GM04504 (cell line): ENCODE results near the gene POLR1A.
A peak's percentile ranks its signal among the peaks of the same experiment; 100 is the strongest.

Experiments
- DNase-seq: peaks from one replicate; pipeline ENCODE4 v3.0.0-alpha.2; 2012; ENCODE audit warnings: low read depth

Gene POLR1A

DNA sequence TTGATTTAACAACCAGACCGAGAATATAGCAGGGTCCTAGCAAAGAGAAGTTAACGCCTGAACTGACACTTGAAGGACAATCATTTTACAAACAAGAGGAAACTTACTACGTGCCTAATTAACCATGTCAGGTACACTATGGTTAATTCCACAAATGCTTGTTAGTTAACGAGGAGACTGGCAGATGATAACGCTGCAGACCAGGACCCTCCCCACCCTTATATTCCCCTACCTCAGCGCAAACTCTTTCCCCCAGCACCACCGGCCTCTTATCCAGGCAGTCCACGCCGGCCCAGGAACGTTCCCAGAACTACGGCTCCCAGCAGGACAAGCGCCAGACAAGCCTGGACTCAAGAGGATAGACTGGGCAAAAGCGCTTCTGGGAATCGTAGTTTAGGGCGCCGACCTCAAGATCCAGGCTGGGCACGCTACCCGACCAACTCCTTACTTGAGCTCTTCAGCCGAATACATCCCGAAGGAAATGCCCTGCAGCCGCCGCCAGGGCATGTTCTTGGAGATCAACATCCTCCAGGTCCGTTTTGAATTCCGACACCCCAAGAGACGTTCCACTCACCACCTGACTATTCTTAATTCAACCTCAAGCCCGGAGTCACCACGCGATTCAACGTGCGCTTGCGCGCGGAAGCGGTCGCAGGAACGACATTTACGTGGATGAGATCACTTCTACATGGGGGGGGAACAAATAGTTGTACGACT is at the start of gene POLR1A:
Gene POLR1A, minus strand, starts transcription at position 635 of the 717 bp plus-strand sequence. Its CDS starts 110 bp downstream, at position 525.
- peak; percentile 91 for DNase-seq

DNA sequence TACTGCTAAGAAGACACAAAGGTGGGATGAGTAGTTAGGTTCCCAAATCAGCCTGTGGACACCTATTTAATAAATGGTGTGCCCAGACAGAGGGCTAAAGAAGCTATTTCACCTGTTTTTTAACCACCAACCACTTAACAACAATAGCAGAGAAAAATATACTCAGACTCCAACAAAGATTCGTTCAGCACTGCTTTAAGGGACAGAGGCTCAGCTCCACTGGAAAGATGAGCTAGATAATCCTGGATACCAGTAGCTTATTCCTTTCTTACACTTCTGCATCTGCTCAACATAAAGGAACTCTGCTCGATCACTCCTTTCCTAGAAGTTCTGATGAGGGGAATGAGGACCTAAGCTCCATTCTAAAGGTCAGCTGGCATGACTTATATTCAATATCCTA is 44.8 kb upstream of the POLR1A start:
- no peak for DNase-seq

DNA sequence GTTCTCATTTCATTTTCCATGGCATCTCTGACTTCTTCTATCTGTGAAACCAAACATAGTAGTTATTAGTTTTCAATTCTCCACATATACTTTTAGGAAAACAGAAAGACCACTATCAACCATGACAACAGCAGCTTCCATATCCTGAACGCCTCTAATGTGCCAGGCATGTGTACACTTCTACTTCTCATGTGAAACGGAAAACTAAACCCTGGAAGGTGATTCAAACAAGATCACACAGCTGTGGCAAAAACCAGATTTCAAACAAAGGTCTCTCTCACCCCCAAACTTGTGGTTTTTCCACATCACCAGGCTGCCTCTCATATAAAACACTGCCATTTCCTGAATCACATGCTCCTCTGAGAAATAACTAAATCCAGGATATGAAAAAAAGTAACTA is 42.1 kb upstream of the POLR1A start:
- DNase-seq = no peak

DNA sequence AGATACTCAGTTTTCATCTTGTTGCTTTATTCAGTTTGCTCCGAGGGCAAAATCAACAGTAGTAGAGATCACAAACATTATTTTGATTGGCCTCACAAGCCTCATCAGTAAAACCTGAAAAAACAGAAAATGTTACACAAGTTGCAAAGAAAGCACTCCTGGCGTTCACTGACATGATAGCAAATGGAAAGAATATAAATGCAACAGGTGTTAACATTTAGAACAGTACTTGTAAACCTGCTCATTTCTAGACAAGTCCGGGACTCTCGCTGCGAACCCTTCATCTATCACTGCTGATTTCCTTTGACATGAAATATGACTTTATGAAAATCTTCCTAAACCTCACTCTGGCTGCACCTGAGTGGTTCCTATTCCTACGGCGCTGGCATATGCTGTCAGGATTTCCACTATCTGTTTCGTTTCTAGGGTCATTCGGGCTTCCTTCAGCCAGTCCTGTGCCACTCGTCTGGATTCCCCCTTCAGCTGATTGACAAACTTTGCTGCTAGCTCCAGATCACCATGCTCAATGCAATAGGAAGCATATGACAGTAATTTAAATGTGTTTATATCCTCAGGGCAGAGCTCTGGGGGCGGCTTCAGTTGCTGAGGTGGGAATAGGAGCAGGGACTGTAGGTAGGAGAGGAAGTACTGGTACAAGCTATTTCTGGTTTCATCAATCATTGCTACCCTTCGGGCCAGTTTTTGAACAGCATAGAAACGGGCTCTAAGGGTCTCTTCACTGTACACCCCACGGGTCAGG is 38.4 kb upstream of the POLR1A start:
- DNase-seq = no peak

DNA sequence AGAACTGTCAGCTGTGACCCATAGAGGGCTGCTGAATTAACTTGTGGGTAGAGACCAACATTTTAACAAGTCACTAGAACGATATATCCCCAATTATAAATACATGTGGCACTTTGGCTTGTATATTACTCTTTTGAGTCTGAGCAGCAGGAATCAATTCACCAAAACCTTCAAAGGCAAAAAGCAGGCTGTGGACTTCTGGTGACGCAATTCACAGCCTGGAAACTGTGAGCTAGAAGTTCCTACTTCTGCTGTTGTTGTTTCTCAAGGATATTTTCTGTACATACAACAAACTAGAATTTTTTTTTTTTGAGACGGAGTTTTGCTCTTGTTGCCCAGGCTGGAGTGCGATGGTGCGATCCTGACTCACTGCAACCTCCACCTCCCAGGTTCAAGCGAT is 37.6 kb upstream of the POLR1A start:
- no peak for DNase-seq

DNA sequence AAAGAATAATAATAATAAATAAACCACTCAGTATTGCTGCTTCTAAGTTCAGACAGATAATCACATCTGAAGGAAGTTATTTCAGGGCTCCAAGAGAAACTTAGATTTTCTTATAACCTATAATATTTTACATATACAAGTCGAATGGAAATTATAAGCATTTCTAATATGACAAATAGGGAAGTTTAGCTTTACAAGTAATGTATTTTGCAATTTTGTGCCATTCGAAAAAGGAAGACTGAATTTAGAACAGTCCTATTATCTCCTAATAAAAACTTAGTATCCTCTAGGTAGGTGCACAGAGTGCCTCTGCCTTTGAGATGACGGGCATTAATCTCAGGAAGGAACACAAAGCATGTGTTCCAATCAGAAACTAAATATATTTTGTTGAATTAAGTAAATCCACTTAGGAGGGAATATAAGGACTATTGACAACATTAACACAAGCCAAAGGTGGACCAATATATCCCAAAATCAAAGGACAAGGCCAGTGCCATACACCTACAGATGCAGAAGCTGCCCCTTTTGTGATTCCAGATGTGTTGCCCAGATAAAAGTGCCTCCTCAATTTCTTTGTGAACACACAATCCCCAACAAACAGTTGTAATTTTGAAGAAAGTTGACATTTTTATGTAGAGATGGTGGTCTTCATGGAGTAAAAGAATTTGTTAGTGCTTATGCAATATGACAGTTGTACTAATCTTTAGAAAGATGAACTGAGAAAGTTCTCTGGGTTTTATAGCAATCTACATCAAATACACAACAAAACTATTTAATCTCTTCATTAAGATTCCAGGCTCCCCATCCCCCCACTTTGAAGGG is 37.0 kb upstream of the POLR1A start:
- no peak for DNase-seq

DNA sequence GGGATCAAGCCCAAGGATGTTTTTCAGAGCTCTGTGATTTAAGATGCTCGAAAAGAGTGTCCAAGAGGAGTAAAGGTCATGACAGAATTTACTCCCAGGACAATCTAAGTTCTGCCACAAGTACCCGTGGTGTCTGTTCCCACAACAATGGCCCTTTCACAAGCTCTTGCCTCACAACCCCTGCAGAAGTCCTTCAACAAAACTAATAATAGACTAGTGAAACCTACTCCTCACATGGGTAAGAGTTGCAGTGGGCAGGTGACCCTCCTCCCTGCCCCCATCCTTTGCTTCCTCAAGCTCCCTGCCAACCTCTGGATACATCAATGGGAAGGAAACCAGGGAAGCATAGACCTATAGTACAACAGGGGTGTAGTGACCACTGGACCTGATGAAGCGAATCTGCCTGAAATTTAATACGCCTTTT is 35.3 kb upstream of the POLR1A start:
- no peak for DNase-seq

DNA sequence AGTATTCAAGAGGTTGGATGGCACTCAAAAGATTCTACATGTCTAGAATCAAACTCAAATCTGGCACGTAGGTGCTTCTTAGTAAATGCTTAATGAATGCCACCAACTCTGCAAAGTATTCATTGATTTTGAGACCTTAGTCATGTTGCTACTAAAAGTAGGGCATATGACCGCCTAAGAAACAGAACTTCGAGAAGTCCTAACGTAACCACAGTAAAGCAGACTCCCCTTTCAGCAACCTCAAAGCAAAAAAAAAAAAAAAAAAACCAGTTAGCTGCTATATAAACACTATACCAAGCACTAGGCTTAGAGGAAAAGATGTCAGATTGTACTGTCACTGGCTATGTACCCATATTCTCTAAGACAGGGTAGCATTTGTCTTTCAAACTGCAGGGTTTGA is 34.3 kb upstream of the POLR1A start:
- no peak for DNase-seq

DNA sequence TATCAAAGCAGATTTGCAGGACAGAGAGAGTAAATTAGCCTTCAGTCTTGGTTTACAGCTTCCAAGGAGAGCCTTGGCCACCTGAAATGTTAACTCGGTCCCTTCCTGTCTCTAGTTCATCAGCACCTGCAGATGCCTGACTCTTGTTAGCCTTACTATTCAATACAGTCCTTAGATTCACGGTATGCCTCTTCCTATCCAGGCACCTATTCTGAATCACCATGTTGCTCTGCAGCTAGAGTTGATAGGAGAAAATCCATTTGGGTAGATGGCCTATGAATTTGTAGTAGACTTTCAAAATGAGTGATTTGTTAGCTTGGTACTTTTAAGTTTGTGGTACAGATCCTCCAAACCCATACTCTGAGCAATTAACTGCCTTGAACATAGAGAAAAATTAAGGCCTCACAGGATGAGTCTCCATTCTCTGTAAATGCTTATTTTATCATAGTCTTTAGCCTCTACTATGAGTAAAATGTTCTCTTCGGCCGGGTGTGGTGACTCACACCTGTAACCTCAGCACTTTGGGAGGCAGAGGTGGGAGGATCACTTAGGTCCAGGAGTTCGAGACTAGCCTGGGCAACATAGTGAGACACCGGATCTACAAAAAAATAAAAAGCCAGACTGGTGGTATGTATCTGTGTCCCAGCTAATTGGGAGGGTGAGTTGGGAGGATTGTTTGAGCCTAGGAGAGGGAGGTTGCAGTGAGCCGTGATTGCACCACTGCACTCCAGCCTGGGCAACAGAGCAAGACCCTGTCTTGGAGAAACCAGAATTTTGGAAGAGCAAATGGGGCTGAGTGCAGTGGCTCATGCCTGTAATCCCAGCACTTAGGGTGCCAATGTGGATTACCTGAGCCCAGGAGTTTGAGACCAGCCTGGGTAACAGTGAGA is 33.3 kb upstream of the POLR1A start:
- DNase-seq = no peak

DNA sequence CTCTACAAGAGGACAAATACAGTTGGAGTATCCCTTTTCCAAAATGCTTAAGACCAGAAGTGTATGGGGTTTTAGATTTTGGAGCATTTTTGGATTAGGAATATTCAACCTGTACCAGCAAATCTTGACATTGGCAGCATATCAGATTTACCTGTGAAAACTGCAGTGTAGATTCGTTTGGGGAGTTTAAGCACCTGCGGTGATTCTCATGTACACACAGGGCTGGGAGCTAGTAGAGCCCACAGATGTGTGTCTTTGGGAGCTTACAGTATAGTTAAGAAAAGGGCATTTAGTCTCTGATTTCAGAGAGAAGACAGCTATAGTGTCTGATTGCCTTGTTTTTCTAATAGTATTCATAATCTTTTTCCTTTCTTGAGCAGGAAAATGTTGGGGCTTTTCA is 30.5 kb upstream of the POLR1A start:
- no peak for DNase-seq

DNA sequence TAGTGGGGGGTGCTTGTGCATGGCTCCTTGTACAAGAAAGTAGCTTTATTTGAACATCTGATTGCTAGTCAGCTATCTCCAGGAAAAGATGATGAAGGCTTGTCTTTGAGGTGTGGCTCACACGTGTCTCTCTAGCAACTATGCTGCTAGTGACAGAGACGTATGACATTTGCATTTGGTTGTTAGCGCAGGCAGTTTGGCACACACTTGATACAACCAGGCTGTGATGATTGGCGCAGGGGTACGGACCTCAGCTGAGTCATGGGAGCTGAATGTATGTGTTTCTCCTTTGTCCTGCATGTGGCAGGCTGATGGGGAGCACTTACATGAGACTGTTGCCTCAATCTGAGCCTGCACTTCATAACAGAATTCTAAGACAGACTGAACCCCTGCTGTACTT is 30.0 kb upstream of the POLR1A start:
- DNase-seq = no peak

DNA sequence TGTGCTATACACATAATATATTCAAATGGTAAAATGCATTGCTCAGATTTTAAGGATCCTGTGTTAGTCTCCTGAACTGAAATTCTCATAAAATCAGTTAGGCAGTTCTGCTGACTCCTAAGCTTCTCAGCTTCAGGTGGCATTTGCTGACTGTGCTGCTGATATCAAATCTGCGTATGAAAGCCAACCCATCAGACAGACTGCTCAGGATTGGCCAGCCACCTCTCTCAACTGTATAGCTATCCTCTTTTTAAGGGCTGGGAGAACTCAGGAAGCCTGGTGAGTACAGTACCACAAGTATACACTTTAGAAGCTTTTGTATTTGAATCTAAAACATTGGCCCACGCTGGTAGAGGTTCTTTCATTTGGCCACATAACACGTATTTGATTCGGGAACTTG is 29.0 kb upstream of the POLR1A start:
- no peak for DNase-seq

DNA sequence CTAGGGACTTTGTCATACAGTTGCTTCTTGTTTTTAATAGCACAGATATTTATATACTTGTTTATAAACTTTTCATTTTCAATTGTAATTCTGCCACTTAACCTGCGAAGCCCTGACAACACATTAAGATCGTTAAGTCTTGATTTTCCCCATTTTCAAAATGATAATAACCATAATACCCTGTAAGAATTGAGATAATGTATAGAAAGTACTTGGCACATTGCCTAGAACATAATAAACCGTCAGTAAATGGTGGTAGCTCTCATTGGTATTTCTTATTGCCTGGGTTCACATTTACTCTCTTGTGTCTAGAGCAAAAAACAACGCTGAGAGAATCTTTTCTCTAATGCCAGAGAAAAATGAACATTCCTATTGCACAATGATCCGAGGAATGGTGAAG is 19.0 kb upstream of the POLR1A start:
- DNase-seq = no peak

DNA sequence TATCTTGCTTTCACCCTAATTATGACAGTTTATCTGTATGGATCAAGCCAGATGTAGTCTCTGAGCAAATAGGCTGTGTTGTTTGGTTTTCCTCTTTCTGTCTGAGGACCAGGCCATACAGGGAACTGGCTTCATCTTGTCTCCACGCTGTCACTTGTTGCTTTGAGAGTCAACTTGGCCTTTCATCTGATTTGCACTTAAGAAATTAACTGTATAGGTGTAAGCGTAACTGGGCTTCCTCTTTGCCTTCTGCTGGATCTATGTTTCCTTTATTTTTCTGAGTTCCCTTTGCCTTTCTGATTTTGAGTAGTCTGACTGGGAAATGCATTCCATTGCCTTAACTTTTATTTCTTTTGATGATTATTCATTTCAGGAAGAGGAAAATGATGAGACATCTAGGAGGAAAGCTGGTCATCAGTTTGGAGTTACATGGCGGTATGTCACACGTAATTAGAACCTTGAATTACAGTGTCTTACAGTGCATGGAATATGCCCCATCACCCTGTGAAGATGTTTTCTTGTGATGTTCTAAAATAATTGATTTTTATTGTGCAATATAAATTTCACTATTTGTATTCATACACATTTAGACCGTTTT is 17.7 kb upstream of the POLR1A start:
- DNase-seq = no peak

DNA sequence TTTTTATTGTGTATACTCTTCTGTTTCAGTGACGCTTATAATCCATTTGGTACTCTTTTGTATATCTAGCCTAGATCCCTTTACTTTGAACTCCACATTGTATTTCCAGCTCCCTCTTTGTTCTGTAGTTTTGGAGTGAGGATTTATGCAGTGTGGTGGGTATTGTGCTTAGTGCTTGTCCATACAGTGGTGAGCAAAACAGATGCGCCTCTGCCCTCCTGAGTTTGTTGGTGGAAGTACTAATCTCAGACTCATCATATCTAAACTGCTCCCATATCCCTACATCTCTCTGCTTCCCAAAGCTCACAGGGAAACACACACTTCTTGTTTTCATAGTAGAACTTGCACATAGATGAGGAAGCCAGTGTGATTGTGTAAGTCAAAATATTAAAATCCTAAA is 12.4 kb upstream of the POLR1A start:
- DNase-seq = no peak

DNA sequence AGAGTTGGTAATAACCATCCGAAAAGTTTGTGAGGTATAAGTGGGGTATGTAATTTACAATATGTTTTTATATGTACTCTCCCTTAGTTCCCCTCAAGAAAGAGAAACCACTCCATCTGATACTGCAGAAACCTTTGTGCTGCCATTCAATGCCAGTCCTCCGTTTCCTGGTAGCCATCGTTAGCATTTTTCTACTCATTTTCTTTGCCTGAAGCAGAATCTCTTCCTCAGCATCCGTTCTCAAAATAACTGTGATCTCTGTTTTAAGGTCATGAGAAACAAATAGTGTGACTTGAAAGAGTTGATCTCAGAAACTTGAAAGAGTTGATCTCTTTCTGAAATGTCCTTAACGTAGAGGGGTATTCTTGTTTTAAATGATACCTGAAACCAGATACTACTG is 1.3 kb upstream of the POLR1A start:
- no peak for DNase-seq

DNA sequence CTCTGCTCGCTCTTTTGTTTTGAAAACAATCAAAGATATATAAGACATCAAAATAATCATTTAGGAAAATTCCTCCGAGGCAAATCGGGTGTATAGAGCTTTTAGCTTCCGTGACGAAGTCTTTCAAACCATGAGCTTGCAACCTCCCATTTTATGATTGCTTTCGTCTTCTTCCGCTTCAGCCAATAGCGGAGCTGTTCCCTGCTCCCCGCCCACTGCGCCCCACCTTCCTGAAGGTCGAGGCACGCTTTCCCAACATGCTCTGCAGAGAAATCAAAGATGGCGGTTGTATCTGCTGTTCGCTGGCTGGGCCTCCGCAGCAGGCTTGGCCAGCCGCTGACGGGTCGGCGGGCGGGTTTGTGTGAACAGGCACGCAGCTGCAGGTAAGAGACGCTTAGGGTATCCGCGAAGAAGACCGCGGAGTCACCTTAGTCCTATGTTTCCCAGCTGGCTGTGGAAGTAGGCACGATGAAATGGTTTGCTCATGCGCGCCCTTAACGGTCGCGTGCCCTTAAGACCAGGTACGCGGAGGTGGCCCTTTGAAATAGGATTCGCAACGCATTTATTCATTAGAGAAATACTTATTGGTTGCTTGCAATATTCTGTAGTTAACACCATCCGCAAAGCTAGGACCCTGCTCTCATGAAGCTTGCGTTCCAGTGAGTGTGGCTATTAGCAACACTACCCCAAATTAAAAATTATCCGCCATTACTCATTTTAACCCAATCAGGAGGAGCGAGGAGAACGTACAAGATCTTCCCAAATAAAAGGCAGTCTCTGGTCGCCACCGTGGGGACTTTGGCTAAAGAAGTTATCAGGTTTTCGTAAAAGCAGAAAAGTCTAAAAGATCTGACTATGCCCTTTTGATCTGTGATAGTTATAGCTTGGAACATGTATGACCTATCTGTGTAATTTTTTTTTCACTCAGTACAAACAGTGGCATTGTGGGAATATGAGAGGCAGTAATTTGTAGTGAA is 571 bp upstream of the POLR1A start, which contains the start of gene PTCD3:
Gene PTCD3, plus strand, starts transcription at position 267 of the 977 bp plus-strand sequence. Its CDS starts 13 bp downstream, at position 280.
- DNase-seq = peak; percentile 86

DNA sequence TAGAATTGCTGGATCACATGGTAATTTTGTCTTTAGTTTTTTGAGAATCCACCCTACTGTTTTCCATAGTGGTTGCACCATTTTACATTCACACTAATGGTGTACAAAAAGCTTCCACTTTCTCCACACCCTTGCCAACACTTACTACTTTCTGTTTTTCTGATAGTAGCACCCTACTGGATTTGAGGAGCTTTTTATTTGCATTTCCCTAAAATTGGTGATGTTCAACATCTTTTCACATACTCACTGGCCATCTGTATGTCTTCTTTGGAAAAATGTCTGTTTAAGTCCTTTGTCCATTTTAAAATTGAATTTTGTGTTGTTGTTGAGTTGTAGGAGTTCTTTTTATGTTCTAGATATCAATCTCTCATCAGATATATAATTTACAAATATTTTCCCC is 3.5 kb downstream of the POLR1A start:
- DNase-seq = no peak

DNA sequence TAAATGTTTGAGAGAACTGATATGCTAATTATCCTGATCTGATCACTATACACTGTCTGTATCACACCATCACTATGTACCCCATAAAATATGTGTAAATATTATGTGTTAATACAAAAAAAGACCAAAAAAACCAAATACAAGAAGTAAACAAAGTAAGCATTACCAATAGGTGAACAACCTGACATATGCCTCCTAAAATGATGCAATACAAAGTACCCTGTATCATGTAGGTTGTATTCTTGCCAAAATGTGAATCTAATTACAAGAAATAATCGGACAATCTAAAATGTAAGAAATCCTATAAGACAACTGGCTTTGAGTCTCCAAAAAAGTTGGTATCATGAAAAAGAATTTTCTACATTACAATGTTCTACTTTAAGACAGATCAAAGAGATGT is 7.8 kb downstream of the POLR1A start:
- no peak for DNase-seq
